Liver (tissue), 9 donors: Measurements from ENCODE around the gene OR4F15. TPM values are rescaled to one million over a fixed set of nuclear protein-coding genes. Genes with fewer than 3 reads are reported as not detected.
"Not testable (repeated sequence)": the region's sequence is repeated elsewhere in the genome, so short reads cannot be mapped to it uniquely, and the experiment has no call there.

Source experiments
- DNase-seq: peaks from one replicate; pipeline ENCODE4 v3.0.0-alpha.2; 2017; ENCODE audit warnings: low spot score
- H3K27ac ChIP-seq, 2 donors: one replicate each; pipeline ENCODE4 v1.7.0; 2013; ENCODE audit warnings: inconsistent platforms in 2 of 2, low read length in 2 of 2, control low read depth in 1 of 2, low read depth in 1 of 2, mild to moderate bottlenecking in 1 of 2
- H3K27me3 ChIP-seq, 4 donors: one replicate each; pipeline versions ENCODE4 v1.6.1 to v1.7.0; 2013; ENCODE audit warnings: low read length in 3 of 4, inconsistent platforms in 1 of 4, mild to moderate bottlenecking in 1 of 4, moderate library complexity in 1 of 4; ENCODE audit not compliant: control insufficient read depth in 4 of 4, insufficient read depth in 4 of 4
- H3K36me3 ChIP-seq, 4 donors: one replicate each; pipeline versions ENCODE4 v1.6.1 to v1.7.0; 2013; ENCODE audit warnings: low read length in 3 of 4, mild to moderate bottlenecking in 3 of 4, low read depth in 1 of 4, moderate library complexity in 1 of 4; ENCODE audit not compliant: control insufficient read depth in 4 of 4, insufficient read depth in 3 of 4
- H3K4me1 ChIP-seq, 4 donors: one replicate each; pipeline versions ENCODE4 v1.6.1 to v1.7.0; 2013; ENCODE audit warnings: low read length in 3 of 4, mild to moderate bottlenecking in 3 of 4, moderate library complexity in 1 of 4; ENCODE audit not compliant: control insufficient read depth in 4 of 4, insufficient read depth in 4 of 4
- H3K4me3 ChIP-seq, 3 donors: one replicate each; pipeline versions ENCODE4 v1.6.1 to v1.7.0; 2013; ENCODE audit warnings: low read length in 3 of 3, control low read depth in 1 of 3, low read depth in 1 of 3, mild to moderate bottlenecking in 1 of 3
- H3K9ac ChIP-seq, 2 donors: one replicate each; pipeline ENCODE4 v1.7.0; 2013; ENCODE audit warnings: low read length in 2 of 2, mild to moderate bottlenecking in 2 of 2, moderate library complexity in 2 of 2, control low read depth in 1 of 2, low read depth in 1 of 2
- H3K9me3 ChIP-seq, 4 donors: one replicate each; pipeline versions ENCODE4 v1.6.1 to v1.7.0; 2013; ENCODE audit warnings: low read length in 3 of 4; ENCODE audit not compliant: control insufficient read depth in 4 of 4
- ATF3 ChIP-seq: IDR thresholded peaks from 2 replicates; pipeline ENCODE4 v1.6.1; 2016; ENCODE audit warnings: antibody characterized with exemption
- CTCF ChIP-seq: fragments of 150-350 bp; IDR thresholded peaks from 2 replicates; pipeline ENCODE4 v1.5.1; 2017; ENCODE audit warnings: improper control_type of control experiment, low read depth, low read length; ENCODE audit not compliant: missing input control
- EGR1 ChIP-seq, 2 donors: IDR thresholded peaks; 2 replicates each; pipeline ENCODE4 v1.6.1; 2016 to 2018; ENCODE audit warnings: antibody characterized with exemption in 2 of 2, low read depth in 2 of 2
- GABPA ChIP-seq, 2 donors: IDR thresholded peaks in 1 of 2; conservative IDR thresholded peaks in 1 of 2; 2 replicates each; pipeline ENCODE4 v1.6.1; 2016; ENCODE audit warnings: antibody characterized with exemption in 2 of 2, mild to moderate bottlenecking in 1 of 2, moderate library complexity in 1 of 2
- HNF4A ChIP-seq, 2 donors: conservative IDR thresholded peaks; 2 replicates each; pipeline ENCODE4 v1.6.1; 2016; ENCODE audit warnings: antibody characterized with exemption in 2 of 2, mild to moderate bottlenecking in 2 of 2
- HNF4G ChIP-seq: IDR thresholded peaks from 2 replicates; pipeline ENCODE4 v1.6.1; 2016; ENCODE audit warnings: antibody characterized with exemption
- JUND ChIP-seq, 2 donors: IDR thresholded peaks; 2 replicates each; pipeline ENCODE4 v1.6.1; 2016; ENCODE audit warnings: antibody characterized with exemption in 2 of 2
- MAX ChIP-seq: IDR thresholded peaks from 2 replicates; pipeline ENCODE4 v1.6.1; 2016; ENCODE audit warnings: antibody characterized with exemption
- NR2F2 ChIP-seq: IDR thresholded peaks from 2 replicates; pipeline ENCODE4 v1.6.1; 2016; ENCODE audit warnings: antibody characterized with exemption
- RAD21 ChIP-seq, 2 donors: IDR thresholded peaks; 2 replicates each; pipeline ENCODE4 v1.6.1; 2016; ENCODE audit warnings: antibody characterized with exemption in 2 of 2, mild to moderate bottlenecking in 2 of 2
- REST ChIP-seq: IDR thresholded peaks from 2 replicates; pipeline ENCODE4 v1.6.1; 2016; ENCODE audit warnings: antibody characterized with exemption, mild to moderate bottlenecking
- RXRA ChIP-seq, 2 donors: IDR thresholded peaks; 2 replicates each; pipeline ENCODE4 v1.6.1; 2017 to 2018; ENCODE audit warnings: antibody characterized with exemption in 2 of 2, mild to moderate bottlenecking in 1 of 2
- SP1 ChIP-seq: IDR thresholded peaks from 2 replicates; pipeline ENCODE4 v1.6.1; 2018; ENCODE audit warnings: antibody characterized with exemption, mild to moderate bottlenecking
- TAF1 ChIP-seq: conservative IDR thresholded peaks from 2 replicates; pipeline ENCODE4 v1.6.1; 2016; ENCODE audit warnings: antibody characterized with exemption, mild to moderate bottlenecking
- YY1 ChIP-seq: IDR thresholded peaks from 2 replicates; pipeline ENCODE4 v1.6.1; 2016; ENCODE audit warnings: antibody characterized with exemption, mild to moderate bottlenecking
- WGBS: extraction: QIAGEN DNeasy Blood & Tissue Kit; methylation state at CpG from one replicate; pipeline ENCODE4 v1.1.7; 2013; 5-methylcytosine and 5-hydroxymethylcytosine counted together
- polyA plus RNA-seq, 2 donors: library from polyadenylated mRNA; stranded (reverse) in 1 of 2; unstranded in 1 of 2; fragments of 200-250 nt in 1 of 2; fragments of >200 nt in 1 of 2; fragmentation: Nextera tagmentation in 1 of 2; extraction: Ambion mirVana in 1 of 2; gene quantifications; one replicate each; pipeline versions ENCODE4 v1.2.1 to v1.2.3, GENCODE V29; 2013 to 2015
- total RNA-seq, 2 donors: library from RNA; depleted of rRNA; stranded (reverse); fragments of >200 nt; gene quantifications; one replicate each; pipeline ENCODE4 v1.2.3, GENCODE V29; 2014
- donor health status: healthy.
- donor health status: healthy.
- donor health status: healthy.
- donor health status: healthy.
- donor health status: healthy.

Gene OR4F15
- total and polyA plus RNA-seq, 4 donors, result not detected

- TF ChIP-seq MAX, result no peak
Measured at GRCh38 chr15:101775136-101775535, 36.9 kb upstream of the OR4F15 start (continued).

- not testable (repeated sequence) for H3K27me3 ChIP-seq, H3K4me3 ChIP-seq, H3K36me3 ChIP-seq, DNase-seq, H3K27ac ChIP-seq, H3K9me3 ChIP-seq, H3K9ac ChIP-seq, H3K4me1 ChIP-seq
- WGBS, result 72% methylated on average over 10 of the region's 10 CpGs
Measured at GRCh38 chr15:101778576-101778975, 33.4 kb upstream of the OR4F15 start.

GRCh38 chr15:101780225-101780624 is 31.8 kb upstream of the OR4F15 start:
- H3K4me3 ChIP-seq, DNase-seq, H3K9me3 ChIP-seq, H3K9ac ChIP-seq, H3K36me3 ChIP-seq, H3K4me1 ChIP-seq, H3K27ac ChIP-seq, H3K27me3 ChIP-seq: not testable (repeated sequence)
- 8% methylated on average over 1 of the region's 1 CpG for WGBS

- no peak for TF ChIP-seq CTCF
- TF ChIP-seq ATF3, result no peak
- TF ChIP-seq NR2F2, result no peak
- no peak for TF ChIP-seq YY1
- Histone ChIP-seq H3K27ac (no peak overlapping the region), H3K27me3 (no peaks in the 10 kb centered on the region), H3K4me1 (no peaks in the 10 kb centered on the region), H3K9ac (no peak overlapping the region), H3K36me3 (no peaks in the 10 kb centered on the region), H3K9me3 (no peaks in the 10 kb centered on the region), H3K4me3 (no peak overlapping the region)
- 84% methylated on average over 9 of the region's 9 CpGs for WGBS
- DNase-seq, result no peak
Measured at GRCh38 chr15:101781928-101782327, 30.1 kb upstream of the OR4F15 start.

- no peak overlapping the region for H3K4me3 ChIP-seq
- whole genome bisulfite sequencing, result 44% methylated on average over 2 of the region's 2 CpGs
- H3K36me3 ChIP-seq, result no peaks in the 10 kb centered on the region
- TF ChIP-seq RAD21 (IDR thresholded peaks at IDR 0.05) (no peak), GABPA (IDR thresholded peaks at IDR 0.05 in 1 of 2, conservative IDR thresholded peaks at IDR 0.05 in 1 of 2) (no peak), HNF4G (no peak), TAF1 (no peak), HNF4A (conservative IDR thresholded peaks at IDR 0.05) (no peak), NR2F2 (no peak), REST (no peak), ATF3 (no peak), JUND (IDR thresholded peaks at IDR 0.05) (no peak), EGR1 (IDR thresholded peaks at IDR 0.05; ENCODE audit: low read depth in 2 of 2) (no peak), SP1 (no peak), RXRA (IDR thresholded peaks at IDR 0.05) (no peak), YY1 (no peak)
- H3K9me3 ChIP-seq, result no peaks in the 10 kb centered on the region
- no peaks in the 10 kb centered on the region for H3K4me1 ChIP-seq
- no peak overlapping the region for H3K27ac ChIP-seq
- DNase-seq, result no peak
- no peak overlapping the region for H3K9ac ChIP-seq
- H3K27me3 ChIP-seq, result no peaks in the 10 kb centered on the region
Measured at GRCh38 chr15:101784644-101785043, 27.4 kb upstream of the OR4F15 start.
